Suprapubic skin (tissue), 4 donors: ENCODE results near the gene KIAA0825. TPM values are rescaled to one million over a fixed set of nuclear protein-coding genes. Genes with fewer than 3 reads are reported as not detected.

Experiments
- DNase-seq, 2 donors: peaks; one replicate each; pipeline ENCODE4 v3.0.0-alpha.2; 2019; ENCODE audit warnings: low spot score in 2 of 2
- H3K27ac ChIP-seq: fragments of 200-600 bp; sonication (generic); one replicate; pipeline ENCODE4 v1.5.1; 2019
- H3K27me3 ChIP-seq: fragments of 200-600 bp; sonication (generic); one replicate; pipeline ENCODE4 v1.5.1; 2019
- H3K36me3 ChIP-seq: fragments of 200-600 bp; sonication (generic); one replicate; pipeline ENCODE4 v1.5.1; 2019
- H3K4me1 ChIP-seq: fragments of 200-600 bp; sonication (generic); one replicate; pipeline ENCODE4 v1.5.1; 2019
- H3K4me3 ChIP-seq: fragments of 200-600 bp; sonication (generic); one replicate; pipeline ENCODE4 v1.5.1; 2019; ENCODE audit warnings: mild to moderate bottlenecking
- H3K9me3 ChIP-seq: fragments of 200-600 bp; sonication (generic); one replicate; pipeline ENCODE4 v1.5.1; 2019
- CTCF ChIP-seq, 2 donors: fragments of 200-600 bp in 1 of 2; fragments of 450-650 bp in 1 of 2; sonication (generic) in 1 of 2; IDR thresholded peaks; one replicate each; pipeline ENCODE4 v1.5.1; 2016 to 2019; ENCODE audit warnings: antibody characterized with exemption in 2 of 2, mild to moderate bottlenecking in 1 of 2, moderate library complexity in 1 of 2
- EP300 ChIP-seq: sonication (generic); formaldehyde crosslinking; IDR thresholded peaks from one replicate; pipeline ENCODE4 v1.6.1; 2017; ENCODE audit warnings: antibody characterized with exemption
- POLR2A ChIP-seq, 2 donors: fragments of 450-650 bp; IDR thresholded peaks; one replicate each; pipeline ENCODE4 v1.6.1; 2017; ENCODE audit warnings: antibody characterized with exemption in 2 of 2, mild to moderate bottlenecking in 2 of 2, moderate library complexity in 2 of 2
- POLR2AphosphoS5 ChIP-seq, 3 donors: sonication (generic); formaldehyde crosslinking; IDR thresholded peaks; one replicate each; pipeline ENCODE4 v1.6.1; 2017; ENCODE audit warnings: antibody characterized with exemption in 3 of 3
- WGBS: methylation state at CpG from one replicate; pipeline ENCODE4 v1.1.5; 2018; 5-methylcytosine and 5-hydroxymethylcytosine counted together
- total RNA-seq, 4 donors: library from RNA; depleted of rRNA; stranded (reverse); fragments of >200 nt; gene quantifications; one replicate each; pipeline ENCODE4 v1.1.0, GENCODE V29; 2016

Gene KIAA0825
- total RNA-seq, 4 donors from 2014 or later: 3.4 to 5.8 (median 4.5) TPM

GRCh38 chr5:94649874-94650273 is 31.5 kb upstream of the KIAA0825 start:
- Histone ChIP-seq H3K4me1 (no peaks in the 10 kb centered on the region), H3K27me3 (no peaks in the 10 kb centered on the region), H3K9me3 (peaks cover 4% of the 10 kb centered on the region), H3K4me3 (no peak overlapping the region), H3K36me3 (peaks cover 20% of the 10 kb centered on the region), H3K27ac (no peak overlapping the region)
- DNase-seq: no peak
- no peak for TF ChIP-seq POLR2A (IDR thresholded peaks at IDR 0.05)
- TF ChIP-seq CTCF (IDR thresholded peaks at IDR 0.05): no peak
- no peak for TF ChIP-seq POLR2AphosphoS5 (IDR thresholded peaks at IDR 0.05)
- no peak for TF ChIP-seq EP300
- WGBS: 98% methylated on average over 1 of the region's 1 CpG

GRCh38 chr5:94646758-94647157 is 28.4 kb upstream of the KIAA0825 start:
- Histone ChIP-seq H3K27me3 (no peaks in the 10 kb centered on the region), H3K27ac (no peak overlapping the region), H3K4me3 (no peak overlapping the region), H3K36me3 (peaks cover 8% of the 10 kb centered on the region), H3K4me1 (no peaks in the 10 kb centered on the region), H3K9me3 (no peaks in the 10 kb centered on the region)
- DNase-seq: no peak
- no peak for TF ChIP-seq POLR2AphosphoS5 (IDR thresholded peaks at IDR 0.05)
- no peak for TF ChIP-seq CTCF (IDR thresholded peaks at IDR 0.05)
- no peak for TF ChIP-seq EP300
- TF ChIP-seq POLR2A (IDR thresholded peaks at IDR 0.05): no peak

- Histone ChIP-seq H3K9me3 (peaks cover 6% of the 10 kb centered on the region), H3K27ac (no peak overlapping the region), H3K4me3 (no peak overlapping the region), H3K36me3 (peaks cover 16% of the 10 kb centered on the region), H3K27me3 (no peaks in the 10 kb centered on the region), H3K4me1 (no peaks in the 10 kb centered on the region)
- 98% methylated on average over 3 of the region's 3 CpGs for WGBS
- DNase-seq: no peak
- TF ChIP-seq POLR2A (IDR thresholded peaks at IDR 0.05): no peak
- TF ChIP-seq POLR2AphosphoS5 (IDR thresholded peaks at IDR 0.05): no peak
- TF ChIP-seq CTCF (IDR thresholded peaks at IDR 0.05): no peak
- no peak for TF ChIP-seq EP300
Measured at GRCh38 chr5:94645053-94645452, 26.6 kb upstream of the KIAA0825 start.

- no peaks in the 10 kb centered on the region for H3K27me3 ChIP-seq
- H3K9me3 ChIP-seq: peaks cover 18% of the 10 kb centered on the region
- no peak overlapping the region for H3K4me3 ChIP-seq
- H3K27ac ChIP-seq: no peak overlapping the region
- 96% methylated on average over 3 of the region's 3 CpGs for WGBS
- peaks cover 23% of the 10 kb centered on the region for H3K36me3 ChIP-seq
- no peak for TF ChIP-seq POLR2A (IDR thresholded peaks at IDR 0.05)
- TF ChIP-seq EP300: no peak
- TF ChIP-seq CTCF (IDR thresholded peaks at IDR 0.05): no peak
- TF ChIP-seq POLR2AphosphoS5 (IDR thresholded peaks at IDR 0.05): no peak
- no peak for DNase-seq
- no peaks in the 10 kb centered on the region for H3K4me1 ChIP-seq
Measured at GRCh38 chr5:94640176-94640575, 21.8 kb upstream of the KIAA0825 start.

- TF ChIP-seq POLR2AphosphoS5 (IDR thresholded peaks at IDR 0.05): no peak
- no peak for TF ChIP-seq EP300
- TF ChIP-seq CTCF (IDR thresholded peaks at IDR 0.05): no peak
- TF ChIP-seq POLR2A (IDR thresholded peaks at IDR 0.05): no peak
- H3K4me1 ChIP-seq: no peaks in the 10 kb centered on the region
- H3K9me3 ChIP-seq: no peaks in the 10 kb centered on the region
- H3K4me3 ChIP-seq: no peak overlapping the region
- no peak for DNase-seq
- peaks cover 16% of the 10 kb centered on the region for H3K36me3 ChIP-seq
- H3K27ac ChIP-seq: no peak overlapping the region
- no peaks in the 10 kb centered on the region for H3K27me3 ChIP-seq
- WGBS: 78% methylated on average over 2 of the region's 2 CpGs
Measured at GRCh38 chr5:94632024-94632423, 13.6 kb upstream of the KIAA0825 start.
